Endometrium (tissue), 2 donors: ENCODE results near the gene AP3D1.
"Not testable (repeated sequence)": the region's sequence is repeated elsewhere in the genome, so short reads cannot be mapped to it uniquely, and the experiment has no call there.

Source experiments
- FAIRE-seq: peaks from 2 replicates; lab custom pipeline; 2012; peaks lifted over from hg19 to GRCh38; lab: Jason Lieb, UNC
- donor health status: control.
- donor health status: control.

AP3D1 gene

DNA sequence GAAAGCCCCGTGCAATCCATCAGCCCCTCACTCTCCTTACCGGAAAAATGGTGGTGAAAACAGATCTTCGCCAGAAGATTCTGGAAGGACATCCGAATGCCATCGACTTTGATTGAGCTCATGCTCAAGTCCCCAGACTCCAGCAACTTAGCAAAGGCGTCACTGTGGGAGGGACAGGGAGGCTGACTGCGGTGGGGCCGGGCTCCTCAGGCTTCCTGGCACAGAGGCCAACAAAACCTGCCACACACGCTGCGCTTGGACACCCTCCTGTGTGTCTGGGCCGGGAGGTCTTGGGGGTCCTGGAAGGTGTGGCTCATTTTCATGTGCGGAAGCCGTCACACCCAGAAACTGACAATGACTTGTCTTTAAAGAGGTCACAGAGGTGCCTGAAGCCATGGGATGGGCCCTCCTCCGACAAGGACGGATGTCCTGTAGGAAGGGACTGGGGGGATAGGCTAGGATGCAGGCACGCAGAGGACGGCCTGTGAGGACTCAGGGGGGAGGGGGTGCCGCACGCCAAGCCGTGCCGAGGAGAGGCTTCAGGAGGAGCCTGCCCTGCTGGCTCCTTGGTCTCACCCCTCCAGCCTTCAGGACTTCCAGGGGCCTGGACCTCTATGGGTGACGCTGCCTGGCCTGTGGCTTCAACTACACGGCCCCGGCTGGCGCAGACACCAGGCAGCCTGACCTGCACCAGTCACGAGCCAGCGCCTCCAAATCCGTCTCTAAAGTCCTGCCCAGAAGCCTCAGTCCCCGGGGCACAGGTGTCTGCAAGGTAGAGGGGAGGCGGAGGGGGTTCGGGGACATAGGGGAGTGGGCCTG, 42.1 kb downstream of the AP3D1 start:
- no peak for FAIRE-seq

DNA sequence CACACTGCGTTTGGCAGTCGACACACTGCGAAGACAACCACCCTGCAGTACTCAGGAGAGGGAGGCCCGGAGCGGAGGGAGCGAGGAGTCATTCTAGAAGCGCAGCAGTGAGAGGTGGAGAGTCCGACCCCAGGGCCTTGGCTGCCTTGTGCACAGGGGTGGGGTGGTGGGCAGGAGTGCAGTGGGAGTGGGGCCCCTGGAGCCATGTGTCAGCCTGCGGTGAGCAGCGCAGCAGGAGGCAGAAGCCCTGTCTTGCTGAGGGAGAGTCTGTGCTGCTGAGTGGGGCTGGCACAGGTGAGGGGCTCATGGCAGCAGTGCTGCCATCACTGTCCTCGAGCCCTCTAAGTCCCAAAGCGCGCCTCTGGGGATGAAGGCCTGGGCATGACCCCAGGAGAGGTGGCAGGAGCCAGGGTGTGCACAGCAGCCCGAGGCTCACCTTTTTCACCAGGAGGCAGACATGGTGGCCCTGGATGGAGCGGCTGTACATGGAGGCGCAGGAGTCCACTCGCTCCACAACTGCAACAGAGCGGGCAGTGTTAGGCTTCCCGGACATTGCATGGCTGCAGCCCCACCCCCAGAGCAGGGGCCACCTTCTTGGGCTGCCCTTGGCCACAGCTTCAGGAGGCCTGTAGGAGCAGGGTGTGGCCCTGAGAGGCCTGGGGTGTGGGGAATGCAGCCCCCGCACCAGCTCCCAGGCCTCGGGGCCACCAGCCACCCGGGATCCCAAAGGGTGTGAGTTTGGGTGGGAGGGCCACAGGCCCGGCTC, 42.9 kb downstream of the AP3D1 start:
- FAIRE-seq, result no peak

GRCh38 chr19:2103045-2103707, 48.2 kb downstream of the AP3D1 start:
- FAIRE-seq, result no peak

DNA sequence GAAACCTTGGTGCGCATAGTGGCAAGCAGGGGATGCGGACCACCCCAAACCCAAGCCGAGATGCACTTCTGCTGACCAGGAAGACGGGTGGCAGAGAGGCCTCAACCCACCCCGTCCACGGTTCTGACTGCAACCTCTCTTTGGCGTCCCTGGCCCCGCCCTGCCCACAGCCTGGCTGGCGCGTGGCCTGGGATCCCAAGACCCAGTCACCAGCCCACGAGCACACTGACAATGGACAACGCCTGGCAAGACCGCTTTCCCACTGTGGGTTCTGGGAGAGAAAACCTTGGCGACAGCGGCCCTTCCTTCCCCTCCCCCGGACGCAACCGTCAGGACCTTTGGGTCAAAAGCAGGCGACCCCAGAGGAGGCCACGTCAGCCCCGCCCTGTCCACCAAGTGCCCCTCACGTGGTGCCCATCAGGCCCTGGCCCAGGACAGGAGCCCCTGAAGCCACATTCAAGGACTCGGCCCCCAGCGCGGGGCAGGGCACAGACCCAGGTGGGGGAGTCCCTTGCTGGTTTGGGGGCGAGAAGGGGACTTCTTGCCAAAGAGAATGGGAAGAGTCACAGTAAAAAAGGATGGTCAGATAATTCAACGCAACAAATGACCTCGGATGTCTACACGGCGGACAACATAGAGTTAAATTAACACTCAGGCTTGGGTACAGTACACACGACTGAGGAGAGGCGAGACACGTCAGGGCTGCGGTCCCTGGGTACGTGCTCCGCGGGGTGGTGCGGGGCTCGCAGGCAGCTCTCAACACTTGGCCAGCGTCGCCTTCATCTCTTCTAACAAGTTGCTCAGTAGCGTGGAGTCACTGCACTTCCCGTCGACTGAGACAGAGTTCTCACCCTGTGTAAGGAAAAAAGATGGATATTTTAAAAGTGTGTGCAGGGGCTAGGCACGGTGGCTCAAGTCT, 49.7 kb downstream of the AP3D1 start:
- FAIRE-seq, result no peak

DNA sequence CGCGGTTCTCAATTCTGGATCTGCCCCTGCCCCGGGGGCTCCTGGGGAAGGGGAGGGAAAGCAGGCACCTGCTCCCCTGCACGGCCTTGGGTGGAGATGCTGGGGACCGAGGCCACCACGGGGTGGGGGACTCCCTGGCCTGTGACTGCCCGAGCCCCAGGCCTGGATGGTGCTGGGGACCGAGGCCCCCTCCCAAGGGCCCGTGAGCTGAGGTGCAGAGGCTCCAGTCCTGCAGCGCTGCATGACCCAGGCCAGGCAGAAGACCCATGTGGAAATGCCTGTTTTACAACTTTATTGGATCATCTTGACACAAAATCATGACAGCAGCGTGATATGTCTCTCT, 50.7 kb downstream of the AP3D1 start:
- no peak for FAIRE-seq

GRCh38 chr19:2099937-2100718, 51.2 kb downstream of the AP3D1 start:
- no peak for FAIRE-seq

- FAIRE-seq, result no peak
Measured at GRCh38 chr19:2099054-2099501, 52.3 kb downstream of the AP3D1 start.

GRCh38 chr19:2097886-2098327, 53.5 kb downstream of the AP3D1 start:
- no peak for FAIRE-seq

- no peak for FAIRE-seq
Measured at GRCh38 chr19:2097203-2097885, 54.0 kb downstream of the AP3D1 start.

GRCh38 chr19:2096480-2097202, 54.7 kb downstream of the AP3D1 start, which contains the start of gene IZUMO4:
TSS of gene IZUMO4 (plus strand) at chr19:2096915. CDS start at chr19:2096946, 31 bp downstream.
- no peak for FAIRE-seq

GRCh38 chr19:2096034-2096479, 55.3 kb downstream of the AP3D1 start, which contains the start of gene MOB3A:
TSS of gene MOB3A (minus strand) at chr19:2096326. CDS start at chr19:2078560, 17,766 bp downstream.
- FAIRE-seq, result no peak

GRCh38 chr19:2091926-2092525, 59.3 kb downstream of the AP3D1 start:
- not testable (repeated sequence) for FAIRE-seq

DNA sequence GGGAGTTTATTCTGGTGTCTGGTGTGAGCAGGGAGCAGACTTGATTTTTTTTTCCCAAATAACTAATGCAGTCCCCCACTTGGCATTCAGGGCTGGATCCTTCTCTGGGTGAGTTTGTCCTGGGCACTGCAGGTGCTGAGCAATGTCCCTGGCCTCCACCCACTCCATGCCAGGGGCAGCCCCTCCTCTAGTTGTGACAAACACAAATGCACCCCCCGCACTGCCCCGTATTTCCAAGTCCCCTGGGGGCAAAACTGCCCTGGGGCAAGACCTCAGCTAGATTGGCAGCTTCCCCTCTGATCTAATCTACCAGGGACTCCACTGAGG, 61.7 kb downstream of the AP3D1 start:
- FAIRE-seq, result no peak

DNA sequence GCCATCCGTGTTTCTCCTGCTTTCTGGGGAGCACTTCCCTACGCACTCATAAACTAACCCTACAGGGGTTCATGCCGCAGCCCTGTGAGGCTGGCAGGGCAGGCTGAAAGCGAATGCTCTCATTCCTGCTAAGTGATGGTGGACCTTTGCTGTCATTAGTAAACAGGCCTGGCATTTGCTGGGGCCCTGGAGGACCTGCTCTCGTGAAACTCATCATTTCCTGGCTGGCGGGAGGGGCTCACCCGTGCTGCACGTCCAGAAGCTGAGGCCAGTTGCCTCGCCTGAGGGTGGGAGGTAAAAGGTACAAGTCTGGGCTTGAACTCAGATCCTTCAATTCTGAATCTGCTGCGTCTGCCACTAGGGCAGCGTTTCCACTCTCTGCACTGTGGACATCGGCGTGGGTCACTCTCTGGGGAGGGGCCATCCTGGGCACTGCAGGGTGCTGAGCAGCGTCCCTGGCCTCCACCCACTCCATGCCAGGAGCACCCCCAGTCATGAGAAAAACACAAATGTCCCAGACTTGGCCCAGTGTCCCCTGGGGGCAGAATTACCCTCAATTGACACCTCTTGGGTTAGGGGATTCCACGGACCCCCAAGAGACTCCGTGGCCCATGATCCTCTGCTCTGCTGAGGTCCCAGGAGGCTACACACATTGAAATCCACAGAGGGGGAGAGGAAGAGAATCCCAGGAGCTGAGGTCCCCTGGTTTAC, 62.2 kb downstream of the AP3D1 start:
- FAIRE-seq, result no peak

- no peak for FAIRE-seq
Measured at GRCh38 chr19:2087621-2088100, 63.7 kb downstream of the AP3D1 start.

DNA sequence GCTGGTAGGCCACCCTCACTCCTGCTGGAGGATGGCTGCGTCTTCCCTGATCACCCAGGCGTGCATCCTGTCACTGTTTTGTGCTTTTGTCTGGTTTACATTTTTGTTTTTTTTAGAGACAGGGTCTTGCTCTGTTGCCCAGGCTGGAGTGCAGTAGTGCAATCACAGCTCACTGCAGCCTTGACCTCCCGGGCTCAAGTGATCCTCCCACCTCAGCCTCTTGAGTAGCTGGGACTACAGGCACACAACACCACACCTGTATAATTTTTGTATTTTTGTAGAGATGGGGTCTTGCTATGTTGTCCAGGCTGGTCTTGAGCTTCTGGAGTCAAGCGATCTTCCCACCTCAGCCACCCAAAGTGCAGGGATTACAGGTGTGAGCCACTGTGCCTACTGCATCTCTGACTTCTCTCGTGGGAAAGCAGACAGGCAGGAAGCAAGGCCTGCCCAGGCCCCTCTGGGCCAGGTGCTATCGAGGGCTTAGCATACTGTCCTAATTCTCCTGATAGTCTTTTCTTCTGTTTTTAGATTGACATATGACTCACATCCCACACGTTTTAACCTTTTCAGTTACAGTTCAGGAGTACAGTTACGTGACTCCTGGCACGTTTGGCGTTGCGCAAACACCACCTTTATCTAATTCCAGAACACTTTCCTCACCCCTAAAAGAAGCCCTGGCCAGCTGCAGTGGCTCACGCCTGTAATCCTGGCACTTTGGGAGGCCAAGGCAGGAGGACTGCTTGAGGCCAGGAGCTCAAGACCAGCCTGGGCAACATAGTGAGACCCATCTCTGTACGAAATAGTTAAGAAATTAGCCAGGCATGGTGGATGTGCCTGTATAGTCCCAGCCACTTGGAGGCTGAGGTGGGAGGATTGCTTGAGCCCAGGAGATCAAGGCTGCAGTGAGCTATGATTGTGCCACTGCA, 64.4 kb downstream of the AP3D1 start:
- FAIRE-seq, result not testable (repeated sequence)
